Measurements from ENCODE around the gene KDM2A.
"Not testable (repeated sequence)": the region's sequence is repeated elsewhere in the genome, so short reads cannot be mapped to it uniquely, and the experiment has no call there.

The KDM2A gene

DNA sequence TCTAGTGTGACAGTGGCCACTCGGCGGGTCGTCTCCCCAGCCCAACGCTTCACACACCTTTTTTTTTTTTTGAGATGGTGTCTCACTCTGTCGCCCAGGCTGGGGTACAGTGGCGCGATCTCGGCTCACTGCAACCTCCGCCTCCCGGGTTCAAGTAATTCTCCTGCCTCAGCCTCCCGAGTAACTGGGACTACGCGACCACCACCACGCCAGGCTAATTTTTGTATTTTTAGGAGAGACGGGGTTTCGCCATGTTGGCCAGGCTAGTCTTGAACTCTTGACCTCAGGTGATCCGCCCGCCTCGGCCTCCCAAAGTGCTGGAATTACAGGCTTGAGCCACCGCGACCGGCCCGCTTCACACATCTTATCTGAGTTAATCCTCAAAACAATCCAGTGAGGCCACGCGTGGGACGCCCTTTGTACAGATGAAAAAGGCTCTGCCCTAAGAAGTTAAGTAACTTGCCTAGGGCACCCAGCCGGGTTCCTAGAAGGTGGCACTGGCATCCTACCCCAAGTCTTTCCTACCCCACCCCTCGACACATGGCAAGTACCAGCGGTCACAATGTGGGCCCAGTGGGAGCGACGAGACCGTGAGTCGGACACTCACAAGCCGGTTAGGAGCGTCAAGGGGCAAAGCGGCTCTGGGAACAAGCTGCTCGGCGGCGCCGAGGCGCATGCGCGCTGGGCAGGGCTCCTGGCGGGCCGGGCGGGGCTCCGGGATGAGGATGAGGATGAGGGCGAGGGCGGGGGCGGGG lies 142.0 kb downstream of the KDM2A start:
- not testable (repeated sequence) for DNase-seq (ENCODE audit: low read depth)

DNA sequence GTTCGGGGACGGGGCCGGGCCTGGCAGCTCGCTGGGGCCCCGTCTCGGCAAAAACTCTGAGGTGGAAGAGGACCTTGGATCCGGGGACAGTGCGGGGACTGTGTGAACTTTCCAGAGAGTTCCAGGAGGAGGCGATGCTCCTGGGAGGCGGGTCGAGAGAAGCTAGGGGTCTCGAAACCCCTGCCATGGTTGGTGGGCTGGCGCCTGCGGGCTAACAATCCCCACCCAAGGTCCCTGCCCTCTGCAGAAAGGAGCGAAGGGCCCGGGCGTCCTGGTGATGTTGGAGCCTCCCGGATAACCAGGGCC lies 142.5 kb downstream of the KDM2A start:
- no peak for DNase-seq (ENCODE audit: low read depth)

DNA sequence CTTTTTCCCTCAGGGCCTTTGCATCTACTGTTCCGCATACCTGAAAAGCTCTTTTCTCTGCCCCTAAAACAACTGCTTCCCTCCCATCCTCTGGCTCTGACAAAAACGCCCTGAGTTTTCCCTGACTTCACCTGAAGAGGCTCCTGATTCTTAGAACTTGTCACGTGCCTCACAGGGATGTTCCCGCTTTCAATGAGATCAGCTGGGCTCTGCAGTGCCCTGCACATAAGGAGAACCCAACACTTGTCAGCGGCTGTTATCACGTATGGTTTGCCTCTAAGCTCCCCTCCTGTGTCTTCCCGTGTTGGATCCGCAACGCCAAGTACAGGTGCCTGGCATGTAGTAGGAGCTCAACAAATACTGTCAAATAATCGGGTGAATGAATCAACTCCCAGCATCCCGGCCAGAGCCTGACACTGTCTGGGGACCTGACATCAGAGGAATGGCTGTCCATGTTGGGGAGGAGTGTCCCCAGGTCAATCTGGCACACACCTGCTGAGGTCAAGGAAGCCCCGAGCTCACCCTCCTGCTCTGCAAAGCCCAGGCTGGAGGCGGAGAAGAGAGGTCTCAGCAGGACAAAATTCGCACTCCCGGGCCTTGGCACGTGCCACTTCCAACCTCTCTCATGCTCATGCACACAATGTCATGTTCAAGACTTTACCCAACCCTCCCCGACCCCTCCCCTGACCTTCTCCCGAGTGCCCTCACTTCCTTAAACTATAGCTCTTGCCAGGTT lies 143.1 kb downstream of the KDM2A start:
- no peak for DNase-seq (ENCODE audit: low read depth)

DNA sequence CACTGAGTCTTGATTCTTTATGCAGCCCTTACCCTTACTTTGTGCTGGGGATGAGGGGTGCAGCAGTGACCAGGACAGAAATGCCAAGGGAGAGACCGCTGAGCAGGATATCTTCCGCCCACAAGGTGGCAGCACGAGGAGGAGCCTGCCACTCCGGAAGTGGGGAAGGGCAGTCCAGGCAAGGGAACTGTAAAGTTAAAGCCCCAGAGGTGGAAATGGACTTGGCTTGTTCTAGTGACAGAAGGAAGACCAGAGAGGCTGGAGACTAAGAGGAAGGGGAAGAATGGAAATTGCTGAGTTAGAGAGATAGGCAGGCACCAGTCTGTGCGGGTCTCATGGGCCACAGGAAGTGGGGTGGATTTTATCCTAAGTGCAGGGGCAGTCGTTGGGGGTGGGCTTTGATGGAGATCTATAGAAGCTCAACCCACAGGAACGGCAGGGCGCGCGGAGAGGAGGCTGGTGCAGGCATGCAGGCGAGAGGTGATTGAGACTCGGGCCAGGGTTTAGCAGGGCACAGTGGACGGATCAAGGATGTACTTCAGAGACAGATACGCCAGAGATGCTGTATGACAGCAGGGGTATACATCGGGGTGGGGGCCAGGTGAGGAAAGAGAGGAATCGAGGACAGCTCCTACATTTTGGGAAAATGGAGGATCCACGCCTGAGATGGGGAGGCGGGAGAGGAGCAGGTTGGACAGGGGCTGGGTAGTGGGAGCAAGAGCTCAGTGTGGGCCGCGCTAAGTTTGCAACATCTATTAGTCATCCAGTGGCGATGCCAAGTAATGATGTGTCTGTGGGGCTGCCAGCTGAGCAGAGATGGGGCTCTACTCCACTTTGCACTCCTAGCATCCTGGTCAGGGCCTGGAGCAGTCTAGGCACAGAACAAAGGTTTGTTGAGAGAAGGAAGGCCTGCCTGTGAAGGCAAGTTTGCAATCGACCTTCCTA lies 143.9 kb downstream of the KDM2A start:
- DNase-seq (ENCODE audit: low read depth), result no peak

DNA sequence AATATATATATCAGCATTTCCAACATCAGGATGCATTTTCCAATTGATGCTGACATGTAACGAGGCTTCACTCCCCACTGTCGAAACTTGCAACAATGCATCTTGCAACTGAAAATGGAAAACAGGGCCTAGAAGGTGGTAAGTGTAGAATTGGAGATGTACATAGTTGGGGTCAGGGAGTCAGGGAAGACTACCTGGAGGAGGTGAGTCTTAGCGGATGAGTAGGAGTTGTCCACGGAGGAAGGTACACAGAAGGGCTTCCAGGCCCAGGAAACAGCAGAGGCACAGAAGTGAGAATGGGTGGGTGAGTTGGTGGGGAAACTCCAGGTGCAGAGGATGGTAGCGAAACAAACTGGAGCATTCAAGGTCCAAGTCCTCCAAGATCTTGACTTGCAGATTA lies 145.2 kb downstream of the KDM2A start:
- no peak for DNase-seq (ENCODE audit: low read depth)

DNA sequence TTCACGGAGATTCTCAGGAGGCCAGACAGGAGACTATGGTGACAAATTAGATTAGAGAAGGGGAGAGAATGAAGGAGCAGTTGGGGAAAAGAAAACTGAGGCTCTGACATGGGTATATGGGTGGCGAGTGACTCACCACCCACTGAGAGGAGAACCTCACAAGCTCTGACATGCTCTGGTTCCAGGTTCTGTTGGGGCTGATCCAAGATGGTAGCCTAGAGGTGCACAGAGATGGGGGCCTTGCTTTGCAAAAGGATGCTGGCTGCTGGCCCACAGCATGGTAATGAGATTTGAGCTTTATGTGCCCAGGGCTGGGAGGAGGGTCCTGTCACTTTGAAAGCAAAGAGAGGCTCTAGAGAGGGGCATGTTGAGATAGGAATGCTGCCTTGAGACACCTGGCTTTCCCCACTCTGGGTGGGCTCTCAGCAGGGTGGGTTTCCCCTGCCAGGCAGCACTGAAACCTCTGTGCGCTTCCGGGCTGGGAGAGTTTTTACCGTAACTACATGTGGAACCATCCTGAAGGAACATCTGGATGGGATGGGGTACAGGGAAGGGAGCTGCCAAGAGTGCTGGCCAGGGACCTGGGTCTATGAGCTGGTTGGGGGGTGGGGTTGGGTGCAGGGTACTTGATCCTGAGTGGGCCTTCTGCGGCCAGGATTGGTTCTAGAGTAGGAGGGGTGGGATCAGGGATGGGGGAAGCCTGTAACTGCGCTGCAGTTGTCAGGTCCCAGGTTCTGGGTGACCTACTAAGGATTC lies 146.0 kb downstream of the KDM2A start:
- no peak for DNase-seq (ENCODE audit: low read depth)

DNA sequence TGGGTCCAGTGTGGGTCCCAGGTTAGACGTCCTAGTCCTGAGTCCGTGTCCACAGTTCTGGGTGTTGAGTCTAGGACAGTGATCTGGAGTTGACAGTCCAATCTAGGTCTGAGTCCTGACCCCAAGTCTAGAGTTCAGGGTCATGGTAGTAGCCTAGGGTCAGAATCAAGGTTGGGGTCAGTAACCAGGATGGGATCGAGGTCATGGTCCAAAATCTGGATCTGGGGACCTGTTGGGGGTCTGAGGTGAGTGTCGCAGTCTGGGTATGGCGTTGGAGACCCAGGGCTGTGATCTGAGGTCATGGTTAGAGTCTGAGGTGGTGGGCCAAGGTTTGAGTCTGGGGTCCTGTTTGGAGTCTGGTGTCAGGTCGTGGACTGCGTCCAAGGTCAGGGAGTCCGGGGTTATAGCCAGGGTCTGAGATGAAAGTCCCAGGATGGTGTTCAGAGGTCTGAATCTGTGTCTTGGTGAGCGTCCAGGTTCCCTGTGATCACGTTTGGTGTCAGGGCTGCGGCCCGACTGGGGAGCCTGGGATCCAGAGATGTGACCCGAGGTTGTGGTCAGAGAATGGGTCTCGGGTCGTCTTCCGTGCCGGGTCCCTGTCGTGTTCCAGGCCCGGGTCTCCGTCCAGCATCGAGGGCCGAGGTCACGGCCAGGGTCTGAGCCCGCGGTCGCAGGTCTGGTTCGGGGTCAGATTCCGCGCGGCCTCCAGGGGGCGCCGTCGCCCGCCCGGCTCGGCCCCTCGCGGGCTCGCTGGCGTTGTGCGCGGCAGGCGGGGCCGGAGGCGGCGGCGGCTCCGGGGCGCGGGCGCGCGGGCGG lies 146.8 kb downstream of the KDM2A start:
- peak; percentile 58 for DNase-seq (ENCODE audit: low read depth)

DNA sequence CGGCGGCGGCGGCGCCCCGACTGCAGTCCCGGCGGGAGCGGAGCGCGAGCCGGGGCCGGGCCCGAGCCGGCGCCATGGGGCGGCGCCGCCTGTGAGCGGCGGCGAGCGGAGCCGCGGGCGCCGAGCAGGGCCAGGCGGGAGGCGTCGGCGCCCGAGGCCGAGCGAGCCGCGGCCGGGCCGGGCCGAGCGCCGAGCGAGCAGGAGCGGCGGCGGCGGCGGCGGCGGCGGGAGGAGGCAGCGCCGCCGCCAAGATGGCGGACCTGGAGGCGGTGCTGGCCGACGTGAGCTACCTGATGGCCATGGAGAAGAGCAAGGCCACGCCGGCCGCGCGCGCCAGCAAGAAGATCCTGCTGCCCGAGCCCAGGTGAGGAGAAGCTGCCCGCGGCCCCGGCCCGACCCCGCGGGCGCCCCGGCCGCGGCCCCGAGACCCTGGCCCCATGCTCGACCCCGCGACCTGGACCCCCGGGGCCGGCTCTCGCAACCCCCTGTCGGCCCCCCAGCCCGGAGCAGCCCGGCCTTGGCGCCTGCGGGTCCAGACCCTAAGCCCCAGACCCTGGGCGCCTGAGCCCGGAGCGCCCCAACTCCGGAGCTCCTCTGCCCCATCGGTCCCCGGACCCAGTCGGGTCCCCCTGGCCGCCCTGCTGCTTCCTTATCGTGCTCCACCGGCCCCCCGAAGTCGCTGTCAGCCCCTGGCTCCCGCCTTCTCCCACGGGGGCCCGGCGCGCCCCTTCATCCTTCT lies 147.6 kb downstream of the KDM2A start, which contains the start of gene GRK2:
Gene GRK2 (plus strand): TSS at position 25 of the 739 bp plus-strand sequence. CDS start 227 bp downstream, at position 252.
- no peak for DNase-seq (ENCODE audit: low read depth)

DNA sequence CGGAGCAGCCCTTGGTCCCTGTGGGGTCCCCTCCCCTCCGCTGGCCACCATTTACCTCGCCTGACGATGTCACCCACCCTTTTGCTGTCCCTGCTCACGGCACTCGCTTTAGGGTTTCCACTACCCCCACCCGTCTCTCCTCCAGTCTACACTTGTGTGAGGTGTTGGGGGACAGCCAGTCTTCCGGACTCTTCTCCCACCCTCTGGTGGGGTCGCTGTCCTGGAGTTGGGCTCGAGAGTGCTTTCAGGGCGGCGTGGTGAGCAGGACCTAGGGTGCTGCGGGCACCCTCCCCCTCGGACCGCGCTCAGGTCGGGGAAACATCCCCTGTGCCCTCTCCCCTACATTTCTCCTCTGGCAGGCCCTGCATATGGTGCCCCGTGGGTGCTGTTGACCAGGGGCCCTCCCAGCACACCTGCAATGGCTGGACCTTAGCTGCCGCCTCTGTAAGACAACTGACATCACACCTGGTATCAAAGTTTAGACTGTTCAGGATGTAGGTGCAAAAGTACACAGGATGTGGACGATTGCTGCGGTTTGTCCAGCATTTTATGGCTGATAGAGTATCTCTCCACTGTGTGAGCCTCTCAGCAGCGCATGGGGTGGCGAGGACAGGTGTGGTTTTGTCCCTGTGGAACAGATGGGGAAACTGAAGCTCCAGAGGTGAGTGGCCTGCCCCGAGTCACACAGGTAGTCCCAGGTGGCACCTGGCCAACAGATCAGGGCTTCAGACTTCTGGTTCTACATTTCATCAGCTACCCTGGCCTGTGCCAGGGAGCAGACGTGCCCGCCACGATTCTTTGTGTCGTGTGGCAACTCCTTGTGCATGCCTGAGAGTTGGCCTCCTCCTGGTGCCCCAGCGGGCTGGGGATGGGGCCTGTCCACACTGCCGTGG lies 148.4 kb downstream of the KDM2A start:
- no peak for DNase-seq (ENCODE audit: low read depth)

DNA sequence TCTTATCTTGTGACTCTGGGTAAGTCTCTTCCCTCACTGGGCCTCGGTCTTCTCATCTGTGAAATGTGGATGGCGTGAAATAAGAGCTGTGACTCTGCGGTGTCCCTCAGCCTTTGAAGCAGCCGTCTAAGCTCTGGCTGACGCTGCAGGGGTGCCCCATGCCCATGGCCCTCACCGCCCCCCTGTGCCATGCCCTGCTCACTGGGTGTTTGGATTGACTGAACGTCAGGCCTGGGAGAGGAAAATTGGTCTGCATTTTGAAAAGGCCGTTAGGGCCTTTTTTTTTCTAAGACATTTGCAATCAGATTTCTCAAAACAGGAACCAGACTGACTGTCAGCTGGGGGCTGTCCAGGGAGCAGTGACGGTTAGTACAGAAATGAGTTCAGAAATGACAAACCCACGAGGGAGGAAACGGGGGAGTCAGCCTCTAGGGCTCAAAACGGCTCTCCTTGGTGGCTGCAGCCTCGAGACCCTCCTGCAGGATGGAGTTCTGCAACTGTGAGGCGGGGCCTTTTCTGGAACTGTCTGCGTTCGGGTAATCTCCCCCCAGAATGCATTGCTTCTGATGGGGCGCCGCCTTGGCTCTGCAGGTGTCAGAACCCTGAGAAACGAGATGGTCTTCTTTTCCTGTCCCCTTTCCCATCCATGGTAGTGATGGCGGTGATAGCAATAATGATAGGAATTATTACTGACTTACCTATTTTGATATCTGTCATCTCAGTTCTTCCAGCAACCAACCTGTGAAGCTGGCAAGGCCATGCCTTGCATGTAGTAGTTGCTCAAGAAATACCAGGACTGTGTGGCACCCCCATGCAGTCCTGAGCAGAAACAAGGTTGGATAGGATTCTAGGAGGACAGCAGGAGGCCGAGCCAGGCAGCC lies 149.3 kb downstream of the KDM2A start:
- peak; percentile 57 for DNase-seq (ENCODE audit: low read depth)

DNA sequence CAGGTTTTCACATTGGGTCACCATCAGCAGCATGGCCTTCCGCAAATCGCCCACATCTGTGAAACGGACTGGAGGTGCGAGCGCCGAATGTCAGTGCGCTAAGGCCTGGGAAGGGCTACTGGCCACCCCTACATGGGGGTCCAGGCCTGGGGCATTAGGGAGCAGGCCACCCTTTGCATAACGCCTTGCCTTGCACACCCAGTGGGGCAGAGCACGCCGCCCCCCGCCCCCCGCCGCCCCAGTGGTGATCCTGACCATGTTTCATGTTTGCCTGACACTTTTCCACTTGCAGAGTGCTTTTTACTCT lies 149.9 kb downstream of the KDM2A start:
- no peak for DNase-seq (ENCODE audit: low read depth)

DNA sequence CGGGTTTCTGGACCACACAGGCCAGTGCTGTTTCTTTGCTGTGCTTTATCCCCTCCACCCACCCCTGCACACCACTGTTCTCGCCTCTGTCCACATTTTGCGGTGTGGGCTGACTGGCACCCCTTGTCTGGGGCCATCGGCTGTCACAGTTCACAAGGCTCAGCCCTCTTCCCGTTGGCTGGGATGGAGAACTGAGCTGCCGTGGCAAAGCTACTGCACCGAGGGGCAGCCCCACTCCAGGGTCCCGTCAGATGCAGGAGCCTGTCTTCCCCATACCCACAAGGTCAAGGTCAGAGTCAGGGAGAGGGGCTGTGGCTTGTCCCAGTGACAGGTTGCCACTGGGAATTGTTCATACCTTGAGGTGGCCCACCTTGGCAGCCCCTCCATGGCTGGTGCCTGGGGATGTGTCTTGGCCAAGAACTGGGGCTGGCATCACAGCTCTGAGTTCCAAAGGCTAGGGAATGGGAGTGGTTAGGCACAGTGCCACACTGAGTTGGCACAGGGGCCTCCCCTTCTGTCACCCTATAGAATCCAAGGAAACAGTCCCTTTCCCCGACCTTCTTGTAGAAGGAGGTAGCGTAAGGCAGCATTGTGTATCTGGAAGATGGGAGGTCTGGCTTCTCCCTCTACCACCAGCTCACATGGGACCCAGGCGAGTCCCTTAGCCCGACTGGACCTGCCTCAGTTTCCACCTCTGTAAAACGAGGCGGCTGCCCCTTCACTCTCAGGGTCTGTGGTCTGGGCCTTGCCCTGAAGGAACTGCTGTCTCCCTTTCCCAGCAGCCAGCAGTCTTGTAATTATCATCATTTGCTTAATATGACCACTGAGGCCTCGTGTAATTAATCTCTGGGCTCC lies 150.6 kb downstream of the KDM2A start:
- DNase-seq (ENCODE audit: low read depth), result no peak

DNA sequence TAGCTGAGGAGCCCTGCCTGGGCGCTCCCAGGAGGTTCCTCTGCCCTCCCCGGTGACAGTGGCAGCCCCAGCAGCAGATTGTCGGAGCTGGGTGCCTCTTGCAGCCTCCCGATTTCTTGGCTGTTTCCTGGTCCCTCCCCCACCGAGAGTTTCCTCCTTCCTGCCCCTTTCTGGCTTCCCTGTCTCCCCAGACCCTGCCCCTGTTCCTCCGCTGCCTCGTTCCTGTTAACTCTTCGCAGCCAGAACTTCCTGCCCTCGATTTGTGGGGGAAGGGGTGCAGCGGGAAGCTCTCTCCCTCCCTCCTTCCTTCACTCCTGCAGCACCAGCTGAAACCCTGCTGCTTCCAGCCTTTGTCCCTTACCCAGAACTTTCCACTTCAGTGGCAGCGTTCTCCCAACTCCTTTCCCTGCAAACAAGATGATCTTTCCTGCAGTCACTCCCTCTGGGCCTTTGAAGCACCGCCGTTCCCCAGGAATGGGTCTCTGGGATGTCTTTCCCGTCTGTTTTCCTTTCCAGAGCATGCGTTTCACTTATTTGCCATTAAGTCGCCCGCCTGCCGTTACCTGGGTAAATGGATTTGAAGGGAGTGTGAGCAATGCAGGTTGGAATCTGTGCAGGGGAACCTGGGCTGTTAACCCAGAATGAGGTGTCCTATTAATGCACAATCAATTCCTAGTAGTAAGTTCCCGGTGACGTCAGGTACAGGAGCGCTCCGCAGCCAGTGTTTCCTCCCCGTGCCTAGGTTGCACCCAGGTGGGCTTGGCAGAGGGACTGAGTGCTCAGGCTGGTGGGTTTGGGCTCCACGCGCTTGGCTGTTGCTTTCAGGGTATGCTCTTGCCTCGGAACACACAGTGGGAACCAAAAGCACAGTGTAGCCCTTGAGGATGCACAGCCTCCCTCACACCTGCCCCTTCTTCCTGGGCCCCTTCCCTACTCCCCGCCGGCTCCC lies 151.5 kb downstream of the KDM2A start:
- DNase-seq (ENCODE audit: low read depth), result no peak

DNA sequence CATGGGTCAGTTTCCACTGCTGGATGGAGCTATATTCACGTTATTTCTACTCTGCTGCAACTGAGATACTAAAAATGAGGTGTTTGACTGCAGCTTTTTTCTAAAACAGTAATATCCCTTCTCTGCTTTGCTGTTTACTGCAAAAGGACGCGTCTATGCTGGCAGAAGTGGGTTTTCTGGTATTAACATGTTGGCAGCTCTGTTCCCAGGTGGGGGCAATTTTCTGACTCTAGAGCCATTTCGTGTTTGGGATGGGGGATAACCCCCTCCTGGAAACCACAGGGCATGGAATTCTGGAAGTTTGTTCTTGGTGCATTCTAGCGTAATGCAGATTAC lies 152.1 kb downstream of the KDM2A start:
- DNase-seq (ENCODE audit: low read depth), result no peak

DNA sequence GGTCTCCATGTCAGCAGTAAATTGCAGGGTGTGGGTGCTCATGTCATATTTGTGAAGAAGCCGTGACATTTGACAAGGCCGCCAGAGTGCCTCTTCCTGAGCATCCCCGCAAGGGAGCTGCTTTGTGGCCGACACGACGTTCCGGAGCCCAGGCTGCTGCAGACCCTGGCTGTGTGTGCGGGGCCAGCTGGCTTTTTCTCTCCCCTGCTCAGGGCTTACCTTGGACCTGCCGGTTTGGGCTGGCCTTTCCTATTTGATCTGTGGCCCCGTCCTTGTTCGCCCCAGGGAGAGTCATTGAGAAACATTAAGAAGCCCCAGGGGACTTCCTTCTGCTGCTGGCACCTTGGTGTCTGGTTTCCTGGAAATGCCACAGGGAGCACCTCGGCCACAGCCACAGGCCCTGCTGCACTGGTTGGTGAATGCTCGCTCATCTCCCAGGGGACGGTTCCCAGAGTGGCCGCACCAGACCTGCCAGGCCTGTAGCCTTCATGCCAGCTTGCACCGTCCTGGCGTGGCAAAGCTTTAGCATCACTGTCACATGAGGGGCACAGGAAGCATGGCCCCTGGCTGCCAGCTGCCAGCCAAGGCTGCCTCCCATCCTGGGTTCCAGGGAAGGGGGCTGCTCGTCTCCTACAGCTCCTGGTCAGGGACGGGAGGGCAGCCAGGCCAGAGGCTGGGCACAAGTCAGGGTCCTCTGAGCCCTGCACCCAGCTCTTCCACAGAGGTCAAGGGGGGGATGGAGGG lies 152.7 kb downstream of the KDM2A start:
- DNase-seq (ENCODE audit: low read depth), result peak; percentile 59

All from T-helper 22 cell (primary cell).